GM19328 (cell line): ENCODE results near the gene LDLRAD4.

Experiments used
- ATAC-seq: cut with Tn5 transposase; IDR thresholded peaks from one replicate; pipeline ENCODE4 v1.9.1; 2021; ENCODE audit warnings: mild to moderate bottlenecking, moderate library complexity; ENCODE audit not compliant: unreplicated experiment

LDLRAD4 gene

DNA sequence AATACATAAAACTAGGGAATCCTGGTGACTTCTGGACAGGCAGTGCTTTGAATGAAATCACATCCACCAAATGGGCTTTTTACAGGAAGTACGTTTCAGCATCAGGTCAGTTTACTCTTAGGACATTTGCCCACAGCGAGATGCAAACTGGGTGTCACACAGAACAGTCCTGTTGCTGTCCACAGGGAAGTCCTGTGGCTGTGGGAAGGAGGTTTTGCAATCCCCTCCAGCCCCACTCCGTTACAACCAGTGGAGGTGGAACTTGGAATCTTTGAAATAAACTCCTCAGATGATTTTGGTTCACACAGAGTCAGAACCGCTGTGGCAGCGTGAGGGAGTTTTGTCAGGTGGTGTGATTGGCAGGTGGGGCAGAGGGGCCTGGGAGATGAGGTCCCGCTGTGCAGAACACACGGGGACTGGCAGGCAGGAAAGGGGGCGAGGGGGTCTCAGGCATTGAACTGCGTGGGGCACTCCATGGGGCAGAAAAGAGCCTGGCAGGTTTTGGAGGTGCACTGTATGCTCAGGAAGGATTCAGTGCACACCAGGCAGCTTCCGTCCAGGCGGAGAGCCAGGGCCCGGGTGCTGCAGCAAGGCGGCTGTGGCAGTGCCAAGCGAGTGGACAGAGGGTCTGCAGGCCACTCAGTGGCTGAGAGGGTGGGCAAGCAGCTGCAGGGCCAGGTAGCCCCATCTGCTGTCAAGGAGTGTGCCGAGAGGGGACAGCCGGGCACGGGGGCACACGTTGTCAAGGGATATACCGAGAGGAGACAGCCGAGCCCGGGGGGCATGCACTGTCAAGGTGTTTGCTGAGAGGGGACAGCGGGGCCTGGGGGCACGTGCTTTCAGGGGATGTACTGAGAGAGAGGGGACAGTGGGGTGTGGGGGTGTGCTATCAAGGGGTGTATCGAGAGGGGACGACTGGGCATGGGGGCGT, 148.7 kb downstream of the LDLRAD4 start:
- no peak for ATAC-seq

DNA sequence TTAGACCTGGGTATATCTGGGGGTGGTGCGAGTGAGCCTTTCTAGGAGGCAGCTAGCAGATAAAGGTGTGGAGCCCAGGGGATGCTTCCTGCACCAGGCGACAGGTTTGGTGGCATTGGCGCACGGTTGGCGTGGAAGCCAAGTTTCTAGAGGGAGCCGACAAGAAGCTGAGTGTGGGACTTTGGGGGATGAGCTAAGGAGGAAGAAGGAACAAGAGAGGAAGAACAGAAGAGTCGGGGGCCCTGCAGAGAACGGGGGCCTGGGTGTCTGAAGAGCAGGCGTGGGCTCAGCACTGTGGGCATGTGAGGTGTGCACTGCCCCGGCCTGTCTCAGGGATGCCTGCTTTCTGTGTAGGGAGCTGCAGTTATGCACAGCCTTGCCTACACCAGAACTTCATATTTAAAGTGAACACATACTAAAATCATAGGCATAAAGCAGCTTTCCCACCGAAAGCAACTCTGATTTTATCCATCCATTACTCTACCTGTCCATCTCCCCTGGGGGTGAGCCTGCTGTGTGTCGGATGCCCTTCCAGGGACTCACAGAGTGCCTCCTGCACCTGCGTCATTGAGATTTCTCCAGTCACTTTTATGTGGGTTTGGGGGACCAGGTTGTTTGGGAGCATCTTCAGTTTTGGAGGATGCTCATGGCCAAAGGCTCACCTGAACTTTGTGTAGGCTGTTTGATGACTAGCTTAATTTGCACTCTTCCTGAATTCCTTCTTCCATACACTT, 149.7 kb downstream of the LDLRAD4 start:
- no peak for ATAC-seq

DNA sequence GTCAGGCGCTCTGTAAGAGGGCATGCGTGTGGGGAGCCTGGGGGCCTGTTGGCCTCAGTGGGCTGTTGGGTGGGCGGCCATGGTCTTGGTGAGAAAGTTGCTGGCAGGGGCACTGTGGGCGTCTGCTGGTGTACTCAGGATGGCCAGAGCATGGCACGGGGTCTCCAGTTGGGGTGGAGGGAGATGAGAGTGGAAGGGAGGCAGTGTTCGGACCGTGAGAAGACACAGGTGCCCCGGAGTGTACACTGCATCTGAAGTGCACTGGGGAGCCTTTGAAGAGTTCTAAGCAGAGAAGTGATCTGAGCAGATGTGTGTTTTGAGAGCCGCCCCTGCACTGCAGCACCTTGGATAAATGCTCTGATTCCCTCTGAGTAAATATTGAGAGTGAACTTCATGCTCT, 150.8 kb downstream of the LDLRAD4 start:
- ATAC-seq: no peak

GRCh38 chr18:13369756-13370510, 151.4 kb downstream of the LDLRAD4 start:
- ATAC-seq: no peak

DNA sequence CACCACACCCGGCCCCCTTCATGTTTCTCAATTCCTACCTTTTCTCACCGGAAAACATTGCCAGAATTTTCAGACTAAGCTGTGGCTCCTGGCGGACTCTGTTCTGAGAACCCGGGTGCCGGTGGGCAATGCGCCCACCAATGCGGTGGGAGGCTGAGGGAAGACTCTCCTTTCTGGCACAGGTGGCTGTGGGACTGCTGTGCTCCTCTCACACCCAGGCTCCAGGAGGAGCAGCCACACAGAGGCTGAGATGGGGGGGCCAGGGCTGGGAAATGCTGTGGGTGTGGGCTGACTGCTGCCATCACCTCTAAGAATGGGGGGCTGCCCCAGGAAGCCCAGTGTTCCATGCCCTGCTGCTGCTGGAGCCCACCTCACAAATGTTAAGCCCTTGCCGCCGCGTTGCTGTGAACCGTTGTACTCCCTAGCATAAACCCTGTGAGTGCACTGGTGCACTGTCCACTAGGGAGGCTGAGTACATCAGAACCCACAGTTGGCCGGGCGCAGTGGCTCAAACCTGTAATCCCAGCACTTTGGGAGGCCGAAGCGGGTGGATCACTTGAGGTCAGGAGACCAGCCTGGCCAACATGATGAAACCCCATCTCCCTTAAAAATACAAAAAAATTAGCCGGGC, 152.6 kb downstream of the LDLRAD4 start:
- no peak for ATAC-seq

DNA sequence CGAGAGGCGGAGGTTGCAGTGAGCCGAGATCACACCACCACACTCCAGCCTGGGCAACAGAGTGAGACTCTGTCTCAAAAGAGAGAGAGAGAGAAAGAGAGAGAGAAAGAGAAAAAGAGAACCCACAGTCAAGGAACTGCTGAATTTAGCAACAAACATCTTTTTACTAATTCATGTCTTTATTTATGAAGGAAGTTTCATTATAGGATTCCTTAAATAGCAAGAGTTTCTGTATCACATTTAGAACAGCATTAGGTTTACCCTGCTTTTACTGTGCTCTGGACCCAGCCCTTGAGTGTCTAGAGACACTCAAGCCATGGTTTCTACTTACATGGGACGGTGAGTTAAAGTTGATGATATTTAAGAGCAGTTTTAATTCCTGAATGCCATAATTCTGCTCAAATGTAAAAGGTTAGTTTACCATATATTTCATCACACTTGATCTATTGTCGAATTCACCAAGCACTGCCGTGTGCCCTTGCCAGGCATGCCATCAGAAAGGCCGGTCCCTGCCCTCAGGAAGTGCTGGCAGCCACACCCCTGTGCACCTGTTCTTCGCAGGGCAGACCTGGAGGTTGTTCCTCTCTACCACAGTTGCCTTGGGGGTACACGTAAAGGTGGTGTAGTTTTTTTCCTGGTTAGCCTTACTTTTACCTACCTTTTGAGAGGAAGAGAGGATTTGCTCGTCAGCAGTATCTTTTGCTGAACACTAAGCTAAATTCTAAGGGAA, 153.3 kb downstream of the LDLRAD4 start:
- no peak for ATAC-seq

GRCh38 chr18:13372531-13372951, 154.0 kb downstream of the LDLRAD4 start:
- ATAC-seq: no peak

GRCh38 chr18:13374096-13374467, 155.5 kb downstream of the LDLRAD4 start:
- no peak for ATAC-seq

- ATAC-seq: no peak
These were observed 156.1 kb downstream of the LDLRAD4 start for GRCh38 chr18:13374468-13375301.

- ATAC-seq: peak; percentile 71
These were observed 157.0 kb downstream of the LDLRAD4 start for GRCh38 chr18:13375302-13376255.

DNA sequence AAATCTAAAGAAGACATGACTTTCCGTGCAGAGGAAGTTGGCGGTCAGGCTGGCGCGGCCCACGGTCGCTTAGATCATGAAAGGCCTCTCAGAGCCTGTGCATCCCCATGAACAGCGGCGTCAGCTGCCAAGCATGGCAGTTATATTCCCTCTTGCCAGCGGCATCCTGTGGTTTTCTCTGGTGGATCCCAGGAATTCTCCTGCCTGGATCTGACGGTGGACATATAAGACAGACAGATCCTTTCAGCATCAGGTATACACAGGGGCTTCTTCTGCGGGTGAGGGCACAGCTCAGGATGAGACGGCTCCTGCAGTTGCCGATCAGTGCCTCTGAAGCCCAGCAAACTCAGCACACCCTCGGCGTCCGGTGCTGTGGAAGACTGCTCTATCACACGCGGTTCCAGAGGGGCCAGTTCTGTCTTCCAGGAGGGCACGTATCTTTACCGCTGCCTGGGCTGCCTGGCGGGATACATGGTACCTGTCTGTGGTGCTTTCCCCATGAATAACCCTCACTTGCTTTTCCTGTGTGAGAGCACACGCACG, 157.8 kb downstream of the LDLRAD4 start:
- ATAC-seq: no peak

DNA sequence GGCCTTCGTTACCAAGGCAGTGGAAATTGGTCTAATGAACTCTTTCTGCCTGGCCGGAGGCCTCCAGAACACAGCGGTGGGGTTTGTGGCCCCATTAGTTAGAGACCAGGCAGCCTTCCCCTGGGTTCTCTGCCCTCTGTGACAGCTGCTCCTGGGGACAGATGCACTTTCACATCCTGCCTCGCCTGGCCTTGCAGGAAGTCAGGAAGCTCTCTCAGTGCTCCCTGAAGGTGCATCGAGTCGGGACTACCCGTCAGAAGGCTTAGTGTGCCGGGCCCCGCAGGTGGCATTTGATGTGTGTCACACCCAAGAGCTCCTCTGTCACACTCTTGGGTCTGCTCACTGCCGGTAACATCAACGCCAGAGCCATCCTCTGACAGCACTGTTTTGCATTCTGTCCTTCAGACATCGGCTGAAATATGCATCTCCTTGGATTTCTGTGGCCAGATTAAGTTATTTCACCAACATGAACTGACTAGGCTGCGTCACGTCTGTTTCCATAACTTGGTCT, 158.3 kb downstream of the LDLRAD4 start:
- no peak for ATAC-seq

DNA sequence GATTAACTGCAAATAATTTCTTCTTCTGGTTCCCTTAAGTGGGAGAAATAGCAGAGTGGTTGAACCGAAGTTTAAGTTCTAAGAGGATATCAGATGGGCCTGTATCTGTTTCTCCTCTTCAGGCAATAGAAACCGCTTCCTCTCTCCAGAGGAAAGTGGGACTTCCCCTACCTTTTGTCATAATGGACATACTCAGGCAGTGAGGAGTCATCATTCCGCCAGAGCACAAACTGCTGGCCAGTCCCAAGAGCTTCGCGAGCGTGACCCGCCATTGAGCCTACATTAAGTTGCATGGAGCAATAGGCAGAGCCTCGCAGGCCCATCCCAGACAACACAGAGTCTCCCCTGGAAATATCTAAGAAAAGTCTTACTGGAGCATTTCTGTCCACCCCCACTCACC, 158.9 kb downstream of the LDLRAD4 start:
- no peak for ATAC-seq

DNA sequence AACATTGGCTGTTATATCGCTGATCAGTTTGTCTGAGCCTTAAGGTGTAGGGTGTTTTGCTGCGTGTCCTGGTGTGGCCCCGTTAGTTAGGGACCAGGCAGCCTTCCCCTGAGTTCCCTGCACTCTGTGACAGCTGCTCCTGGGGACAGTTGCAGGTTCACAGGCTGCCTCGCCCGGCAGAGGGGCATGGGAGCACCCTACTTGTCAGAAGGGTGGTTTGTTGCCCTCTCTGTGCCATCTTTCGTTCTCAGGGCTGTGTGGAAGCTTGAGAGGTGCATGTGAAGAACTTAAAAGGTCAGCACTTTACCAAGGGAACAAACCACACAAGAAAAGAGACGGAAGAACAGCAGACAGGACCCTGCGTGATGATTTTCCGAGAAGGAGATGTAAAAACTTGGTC, 159.6 kb downstream of the LDLRAD4 start:
- ATAC-seq: no peak

DNA sequence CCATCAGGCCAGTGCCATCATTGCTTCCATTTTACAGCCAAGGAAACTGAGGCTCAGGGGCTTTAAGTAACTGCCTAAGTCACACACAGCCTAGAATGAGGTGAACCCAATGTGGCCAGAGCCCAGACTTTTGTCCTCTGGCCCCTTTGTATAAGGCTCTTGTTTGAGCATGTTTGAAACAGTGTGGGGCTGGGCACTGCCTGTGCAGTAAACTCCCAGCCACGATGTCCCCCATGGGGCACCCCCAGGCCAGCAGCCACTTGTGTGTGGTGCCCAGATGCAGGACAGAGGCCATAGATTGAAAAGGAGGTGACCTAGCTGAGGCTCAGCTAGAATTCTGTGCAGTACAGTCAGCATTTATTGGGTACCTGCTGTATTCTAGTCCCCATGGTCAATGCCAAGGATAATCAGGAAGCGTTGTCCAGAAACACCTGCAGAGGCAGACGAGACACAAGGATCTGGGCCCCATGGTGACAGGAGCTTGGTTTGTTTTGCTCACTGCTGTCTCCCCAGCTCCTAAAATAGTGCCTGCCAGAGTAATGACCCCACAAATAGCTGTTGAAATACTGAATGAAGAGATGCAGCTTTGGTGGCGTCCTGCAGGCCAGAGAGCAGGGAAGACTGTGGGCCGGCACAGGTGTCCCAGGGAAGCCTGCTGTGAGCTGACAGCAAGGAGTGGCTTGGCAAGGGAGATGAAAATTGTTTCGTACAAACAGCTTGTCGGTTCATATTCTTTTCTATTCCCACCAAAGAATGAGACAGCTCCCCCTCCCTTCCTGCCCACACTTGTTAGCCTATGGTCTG, 160.7 kb downstream of the LDLRAD4 start:
- ATAC-seq: no peak

DNA sequence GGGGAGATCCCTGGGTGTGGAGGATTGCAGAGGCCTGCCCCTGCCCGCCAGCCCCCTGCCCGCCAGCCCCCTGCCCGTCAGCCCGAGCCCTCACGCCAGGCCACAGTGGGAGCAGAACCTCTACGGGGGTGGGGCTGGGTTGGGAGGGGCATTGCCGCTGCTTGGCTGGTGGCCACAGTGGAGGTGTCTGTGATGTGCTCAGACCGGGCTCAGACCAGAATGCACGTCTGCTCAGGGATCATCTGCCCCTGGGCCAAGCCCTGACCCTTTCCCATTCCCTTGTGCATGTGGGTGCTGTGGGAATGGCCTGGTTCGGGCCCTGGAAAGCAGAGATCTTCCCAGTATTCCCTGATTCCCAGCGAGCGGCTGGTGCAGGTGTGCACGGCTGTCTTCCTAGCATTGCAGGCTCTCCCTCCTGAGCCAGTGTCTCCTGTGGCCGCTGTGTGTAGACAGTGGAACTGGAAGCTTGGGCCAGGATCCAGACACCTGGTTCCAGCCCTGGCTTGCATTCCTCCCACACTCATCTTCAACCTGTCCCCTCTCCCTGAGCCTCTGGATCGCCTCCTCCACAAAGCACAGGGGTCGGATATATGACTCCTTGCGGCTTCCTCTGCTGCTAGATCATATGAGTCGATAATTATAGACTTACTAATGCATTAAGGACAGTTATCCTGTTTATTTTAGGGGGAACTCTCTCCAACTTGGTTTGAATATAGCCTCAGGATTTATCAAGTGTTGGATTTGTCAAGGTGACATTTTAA, 161.6 kb downstream of the LDLRAD4 start:
- no peak for ATAC-seq
